ENCODE results near the gene RBFOX2. TPM values are rescaled to one million over a fixed set of nuclear protein-coding genes. Genes with fewer than 3 reads are reported as not detected.

The RBFOX2 gene
- polyA plus RNA-seq, 1 of the 3 experiments (the other 2 are of a cell fraction), result 115 TPM

DNA sequence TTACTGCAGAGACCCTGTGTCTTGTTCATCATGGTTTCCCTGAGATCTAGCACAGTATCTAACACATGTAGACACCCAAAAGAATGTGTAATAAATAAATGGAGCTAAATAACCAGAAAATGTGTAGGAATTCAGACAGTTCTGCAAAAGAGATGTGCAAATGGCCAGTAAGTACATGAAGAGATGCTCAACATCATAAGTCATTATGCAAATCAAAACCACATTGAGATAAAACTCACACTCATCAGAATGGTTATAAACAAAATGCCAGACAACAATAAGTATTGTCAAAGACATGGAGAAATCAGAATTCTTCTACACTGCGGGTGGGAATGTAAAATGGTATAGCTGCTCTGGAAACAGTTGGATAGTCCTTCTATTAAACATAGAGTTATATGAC lies 88.5 kb downstream of the RBFOX2 start (continued):
- TF ChIP-seq REST (IDR thresholded peaks at IDR 0.05; ENCODE audit: low read depth, low read length) (no peak), SMC3 (IDR thresholded peaks at IDR 0.05; ENCODE audit: low read depth, low read length) (no peak), FOXM1 (IDR thresholded peaks at IDR 0.05; ENCODE audit: low read depth) (no peak), RCOR1 (IDR thresholded peaks at IDR 0.05; ENCODE audit: low read length) (no peak)

GRCh38 chr22:35938226-35938625 lies 90.4 kb downstream of the RBFOX2 start:
- Histone ChIP-seq H3K79me2 (ENCODE audit: insufficient read depth) (peaks cover 84% of the 10 kb centered on the region), H4K20me1 (ENCODE audit: insufficient read depth) (peaks cover 47% of the 10 kb centered on the region), H3K27ac (ENCODE audit: low read depth in 2 of 2, low read length in 1 of 2) (peak overlapping the region in 1 of 2 experiments; percentile 81; a peak in 2 of 4 replicates), H3F3A (replicated peaks; ENCODE audit: insufficient read depth) (no peaks in the 10 kb centered on the region), H3K4me2 (no peak overlapping the region), H3K9me2 (no peaks in the 10 kb centered on the region), H3K9me3 (no peaks in the 10 kb centered on the region), H3K4me1 (ENCODE audit: control insufficient read depth in 1 of 2, insufficient read depth in 2 of 2, low read depth in 1 of 2, low read length in 1 of 2) (peaks cover 0 to 42% of the 10 kb centered on the region in 2 experiments; a peak in 3 of 4 replicates), H3K4me3 (ENCODE audit: low read depth in 2 of 2, low read length in 1 of 2) (no peak overlapping the region), H3K36me3 (replicated peaks in 1 of 2; ENCODE audit: control insufficient read depth in 1 of 2, insufficient read depth in 2 of 2, low read length in 1 of 2) (peaks cover 18 to 24% of the 10 kb centered on the region in 2 experiments), H3K9ac (no peak overlapping the region), H3K27me3 (ENCODE audit: insufficient read depth) (no peaks in the 10 kb centered on the region), H2AFZ (ENCODE audit: low read depth) (no peak overlapping the region)
- no peak for DNase-seq
- ChIA-PET POLR2A (interaction anchor here (1.1 kb wide), 1 partner anchor 79 kb away, joined by 3 read pairs; no protein-coding TSS in a partner anchor), CTCF (interaction anchor here (1.3 to 7.3 kb wide), 4 partner anchors 13 to 186 kb away, joined by 3 to 91 read pairs (median 9); no protein-coding TSS in a partner anchor)
- 88% methylated on average over 1 of the region's 1 CpG for WGBS (ENCODE audit: low lambda C conversion rate)
- TF ChIP-seq, protein P1, sequence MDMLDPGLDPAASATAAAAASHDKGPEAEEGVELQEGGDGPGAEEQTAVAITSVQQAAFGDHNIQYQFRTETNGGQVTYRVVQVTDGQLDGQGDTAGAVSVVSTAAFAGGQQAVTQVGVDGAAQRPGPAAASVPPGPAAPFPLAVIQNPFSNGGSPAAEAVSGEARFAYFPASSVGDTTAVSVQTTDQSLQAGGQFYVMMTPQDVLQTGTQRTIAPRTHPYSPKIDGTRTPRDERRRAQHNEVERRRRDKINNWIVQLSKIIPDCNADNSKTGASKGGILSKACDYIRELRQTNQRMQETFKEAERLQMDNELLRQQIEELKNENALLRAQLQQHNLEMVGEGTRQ (IDR thresholded peaks at IDR 0.05; ENCODE audit: borderline replicate concordance, low read depth, low read length), result no peak
- TF ChIP-seq EP300 (IDR thresholded peaks at IDR 0.05; ENCODE audit: borderline replicate concordance in 1 of 2, low read depth in 1 of 2, low read length in 1 of 2) (no peak), MXI1 (IDR thresholded peaks at IDR 0.05; ENCODE audit: low read depth, low read length) (no peak), YY1 (IDR thresholded peaks at IDR 0.05; ENCODE audit: low read depth) (no peak), RXRA (IDR thresholded peaks at IDR 0.05; ENCODE audit: borderline replicate concordance, low read depth) (no peak), RAD21 (IDR thresholded peaks at IDR 0.05; ENCODE audit: low read length) (no peak), CTCF (IDR thresholded peaks at IDR 0.05) (no peak), SIN3A (IDR thresholded peaks at IDR 0.05; ENCODE audit: borderline replicate concordance, low read depth, low read length) (no peak), EZH2phosphoT487 (IDR thresholded peaks at IDR 0.05; ENCODE audit: borderline replicate concordance, low read depth) (no peak), PBX3 (IDR thresholded peaks at IDR 0.05) (no peak)
